Kidney epithelial cell (primary cell): ENCODE results near the gene TBC1D16. TPM values are rescaled to one million over a fixed set of nuclear protein-coding genes. Genes with fewer than 3 reads are reported as not detected.

Source experiments
- DNase-seq: peaks from one replicate; pipeline ENCODE4 v3.0.0-alpha.2; 2010; ENCODE audit warnings: low read depth
- H3K27me3 ChIP-seq: 2 replicates; pipeline ENCODE4 v1.6.0; 2011; ENCODE audit warnings: low read length; ENCODE audit not compliant: control insufficient read depth, insufficient read depth
- H3K36me3 ChIP-seq: 2 replicates; pipeline ENCODE4 v1.5.1; 2011; ENCODE audit warnings: low read length; ENCODE audit not compliant: control insufficient read depth, insufficient read depth
- H3K4me3 ChIP-seq: 2 replicates; pipeline ENCODE4 v1.5.1; 2011; ENCODE audit warnings: low read depth, mild to moderate bottlenecking, control low read depth, low read length
- total RNA-seq: library from RNA; depleted of rRNA; stranded (reverse); fragments of >200 nt; gene quantifications from 2 replicates; pipeline ENCODE4 v1.2.3, GENCODE V29; 2015
- TF ChIP-seq, protein P1 (sequence below): IDR thresholded peaks from 2 replicates; pipeline ENCODE4 v1.5.1; 2011; ENCODE audit warnings: mild to moderate bottlenecking, moderate library complexity, low read length, control low read depth, inconsistent platforms; ENCODE audit not compliant: insufficient read depth, poor library complexity, severe bottlenecking

Gene TBC1D16
- total RNA-seq, 1 donor from 2014 or later = 58.5 TPM

DNA sequence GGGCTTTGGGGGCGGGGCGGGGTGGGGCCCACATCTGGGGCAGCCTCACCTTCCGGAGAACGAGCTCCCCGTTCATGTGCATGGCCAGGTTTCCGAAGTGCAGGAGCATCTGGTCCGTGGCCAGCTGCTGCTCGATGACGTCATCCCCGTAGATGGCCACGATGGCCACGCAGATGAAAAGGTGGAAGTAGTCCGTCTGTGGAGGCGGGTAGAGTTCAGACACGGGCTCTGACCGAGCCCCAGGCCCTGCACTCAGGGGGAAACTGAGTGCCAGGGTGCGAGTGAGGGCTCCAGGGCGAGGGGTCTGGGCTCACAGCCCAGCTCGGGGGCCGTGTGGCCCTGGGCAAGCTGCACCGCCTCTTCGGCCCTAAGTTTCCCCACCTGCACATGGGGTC, 93.7 kb downstream of the TBC1D16 start:
- TF ChIP-seq, protein P1, sequence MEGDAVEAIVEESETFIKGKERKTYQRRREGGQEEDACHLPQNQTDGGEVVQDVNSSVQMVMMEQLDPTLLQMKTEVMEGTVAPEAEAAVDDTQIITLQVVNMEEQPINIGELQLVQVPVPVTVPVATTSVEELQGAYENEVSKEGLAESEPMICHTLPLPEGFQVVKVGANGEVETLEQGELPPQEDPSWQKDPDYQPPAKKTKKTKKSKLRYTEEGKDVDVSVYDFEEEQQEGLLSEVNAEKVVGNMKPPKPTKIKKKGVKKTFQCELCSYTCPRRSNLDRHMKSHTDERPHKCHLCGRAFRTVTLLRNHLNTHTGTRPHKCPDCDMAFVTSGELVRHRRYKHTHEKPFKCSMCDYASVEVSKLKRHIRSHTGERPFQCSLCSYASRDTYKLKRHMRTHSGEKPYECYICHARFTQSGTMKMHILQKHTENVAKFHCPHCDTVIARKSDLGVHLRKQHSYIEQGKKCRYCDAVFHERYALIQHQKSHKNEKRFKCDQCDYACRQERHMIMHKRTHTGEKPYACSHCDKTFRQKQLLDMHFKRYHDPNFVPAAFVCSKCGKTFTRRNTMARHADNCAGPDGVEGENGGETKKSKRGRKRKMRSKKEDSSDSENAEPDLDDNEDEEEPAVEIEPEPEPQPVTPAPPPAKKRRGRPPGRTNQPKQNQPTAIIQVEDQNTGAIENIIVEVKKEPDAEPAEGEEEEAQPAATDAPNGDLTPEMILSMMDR = no peak
- H3K36me3 ChIP-seq = peaks cover 2% of the 10 kb centered on the region
- H3K27me3 ChIP-seq = no peaks in the 10 kb centered on the region
- no peak overlapping the region for H3K4me3 ChIP-seq
- no peak for DNase-seq

DNA sequence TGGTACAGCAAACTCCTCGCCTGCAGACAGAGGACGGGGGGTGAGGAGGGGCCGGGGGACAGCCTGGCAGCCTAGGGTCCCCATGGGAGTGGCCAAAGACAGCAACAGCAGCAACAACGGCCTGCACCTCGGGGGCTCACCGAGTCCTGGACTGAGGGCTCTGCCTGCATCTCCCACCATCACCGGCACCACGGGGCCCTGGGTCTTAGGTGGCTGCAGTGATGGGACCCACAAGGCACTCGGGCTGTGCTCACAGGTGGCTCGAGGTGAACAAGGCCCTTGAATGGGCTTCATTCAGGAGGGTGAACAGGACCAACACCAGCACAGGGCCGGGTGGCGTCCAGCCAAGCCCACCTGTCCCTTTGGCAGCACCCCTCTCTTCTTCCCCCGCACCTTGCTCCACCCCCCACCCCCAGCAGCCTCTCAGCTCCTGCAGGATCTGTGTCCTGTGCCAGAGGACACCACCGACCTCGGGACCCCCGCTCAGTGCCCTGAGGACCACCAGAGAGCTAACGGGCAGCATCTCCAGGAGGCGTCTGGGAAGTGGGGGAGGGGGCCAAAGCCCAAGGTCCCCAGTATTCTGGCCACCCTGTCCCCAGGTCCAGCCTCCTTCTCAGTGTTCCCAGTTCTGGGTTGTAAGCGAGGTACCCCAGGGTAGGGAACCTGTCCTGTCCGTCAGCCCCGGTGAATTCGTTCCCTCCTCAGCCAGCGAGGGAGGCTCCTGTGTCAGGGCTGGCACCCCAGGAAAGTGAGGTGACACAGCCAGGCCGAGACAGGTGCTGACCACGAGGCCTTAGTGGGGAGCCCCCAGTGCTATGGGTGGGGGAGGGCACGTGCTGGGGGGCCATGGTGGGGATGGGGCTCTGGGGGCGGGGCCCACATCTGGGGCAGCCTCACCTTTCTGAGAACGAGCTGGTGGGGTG, 94.3 kb downstream of the TBC1D16 start:
- Histone ChIP-seq H3K4me3 (no peak overlapping the region), H3K36me3 (no peaks in the 10 kb centered on the region), H3K27me3 (no peaks in the 10 kb centered on the region)
- DNase-seq = no peak
- TF ChIP-seq, protein P1 = no peak

DNA sequence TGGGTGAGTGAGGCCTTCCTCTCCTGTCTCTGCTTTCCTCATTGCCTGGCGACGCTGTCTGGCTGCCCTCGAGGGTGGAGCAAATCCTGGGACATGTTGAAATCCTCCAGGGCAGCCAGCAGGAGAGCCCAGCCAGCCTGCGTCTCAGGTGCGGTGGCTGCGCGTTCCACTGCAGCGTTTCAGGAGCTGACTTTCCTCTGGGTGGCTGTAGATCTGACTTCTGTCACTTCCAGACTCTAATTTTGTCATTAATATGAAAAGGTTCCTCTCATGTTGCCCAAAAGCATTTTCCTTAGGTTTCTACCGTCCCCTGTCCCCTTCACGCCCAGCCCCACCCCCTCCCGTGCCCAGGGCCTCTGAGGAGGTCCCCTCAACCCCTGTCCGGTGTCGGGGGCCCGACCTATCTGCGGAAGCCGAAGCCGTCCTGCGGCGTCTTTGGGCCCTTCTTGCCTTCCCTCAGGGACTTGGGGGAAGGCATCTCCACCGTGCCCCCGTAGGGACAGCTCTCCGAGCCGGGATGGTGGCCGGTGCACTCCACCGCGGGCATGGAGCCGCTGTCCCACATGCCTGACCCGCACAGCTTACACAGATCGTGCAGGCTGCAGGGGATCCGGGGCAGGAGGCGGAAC, 95.1 kb downstream of the TBC1D16 start:
- no peaks in the 10 kb centered on the region for H3K36me3 ChIP-seq
- TF ChIP-seq, protein P1 = no peak

DNA sequence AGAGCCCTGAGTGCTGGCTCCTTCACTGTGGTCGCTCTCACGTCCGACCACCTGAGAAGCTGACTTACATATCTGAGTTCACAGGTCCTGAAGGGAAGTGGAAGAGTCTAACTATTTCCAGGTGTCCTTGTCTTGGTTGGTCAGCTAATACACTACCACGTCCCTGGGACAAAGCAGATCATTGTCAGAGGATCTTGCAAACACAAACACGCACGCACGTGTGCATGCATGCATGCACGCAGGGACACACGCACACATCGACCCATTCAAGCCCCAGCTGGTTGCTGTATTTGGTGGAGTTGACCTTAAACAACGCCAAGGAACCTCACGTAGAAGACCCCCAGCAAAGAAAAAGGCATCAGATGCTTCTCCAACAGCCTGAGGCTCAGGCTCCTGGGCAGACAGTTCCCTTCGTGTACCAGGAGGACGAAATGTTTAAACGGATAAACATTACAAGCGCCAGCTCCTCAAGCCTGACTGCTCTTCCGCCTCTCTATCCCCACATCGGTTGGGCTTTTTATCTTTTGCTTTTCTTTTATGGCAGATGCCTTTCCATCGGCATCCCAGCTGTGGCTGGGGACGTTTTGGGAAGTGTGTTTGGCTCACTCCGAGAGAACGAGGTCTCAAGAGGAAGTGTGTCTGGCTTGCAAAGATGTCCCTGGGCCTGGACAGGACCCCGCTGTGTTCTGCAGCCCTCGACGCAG, 95.8 kb downstream of the TBC1D16 start:
- Histone ChIP-seq H3K27me3 (no peaks in the 10 kb centered on the region), H3K36me3 (no peaks in the 10 kb centered on the region), H3K4me3 (no peak overlapping the region)
- DNase-seq = no peak
- TF ChIP-seq, protein P1 = no peak

More for the DNA sequence above, 95.1 kb downstream of the TBC1D16 start:
- Histone ChIP-seq H3K4me3 (no peak overlapping the region), H3K27me3 (no peaks in the 10 kb centered on the region)
- no peak for DNase-seq

DNA sequence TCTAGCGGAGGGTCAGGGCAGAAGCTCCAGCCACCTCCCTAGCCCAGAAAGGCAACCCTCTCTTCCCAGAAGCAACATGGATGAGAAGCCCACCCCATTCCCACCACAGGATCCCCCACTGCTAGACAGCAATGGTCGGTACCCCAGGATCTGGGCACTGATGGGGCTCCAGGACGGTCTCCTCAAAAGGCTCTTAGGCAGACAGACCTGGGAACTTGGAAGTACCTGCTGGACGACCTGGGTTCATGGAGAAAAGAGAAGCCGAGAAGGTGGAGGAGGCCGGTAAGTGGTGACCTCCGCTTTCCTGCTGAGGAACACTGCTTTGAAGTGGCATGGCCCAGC, 96.6 kb downstream of the TBC1D16 start:
- Histone ChIP-seq H3K4me3 (no peak overlapping the region), H3K36me3 (no peaks in the 10 kb centered on the region), H3K27me3 (no peaks in the 10 kb centered on the region)
- TF ChIP-seq, protein P1 = no peak
- DNase-seq = no peak
